Muscle of arm (tissue), 12 donors: ENCODE data around the gene CAAP1. TPM values are rescaled to one million over a fixed set of nuclear protein-coding genes. Genes with fewer than 3 reads are reported as not detected.
"Not testable (repeated sequence)": the region's sequence is repeated elsewhere in the genome, so short reads cannot be mapped to it uniquely, and the experiment has no call there.

Source experiments
- DNase-seq: peaks from one replicate; pipeline ENCODE4 v3.0.0-alpha.2; 2013
- polyA plus RNA-seq, 12 donors: library from polyadenylated mRNA; unstranded; fragments of 120-200 nt; gene quantifications; one replicate each; pipeline ENCODE4 v1.2.1, GENCODE V29; 2013; ENCODE audit not compliant: insufficient read length in 12 of 12

The CAAP1 gene
- polyA plus RNA-seq, 12 donors: 15.6 to 29.5 (median 19.7) TPM; not detected in 1

DNA sequence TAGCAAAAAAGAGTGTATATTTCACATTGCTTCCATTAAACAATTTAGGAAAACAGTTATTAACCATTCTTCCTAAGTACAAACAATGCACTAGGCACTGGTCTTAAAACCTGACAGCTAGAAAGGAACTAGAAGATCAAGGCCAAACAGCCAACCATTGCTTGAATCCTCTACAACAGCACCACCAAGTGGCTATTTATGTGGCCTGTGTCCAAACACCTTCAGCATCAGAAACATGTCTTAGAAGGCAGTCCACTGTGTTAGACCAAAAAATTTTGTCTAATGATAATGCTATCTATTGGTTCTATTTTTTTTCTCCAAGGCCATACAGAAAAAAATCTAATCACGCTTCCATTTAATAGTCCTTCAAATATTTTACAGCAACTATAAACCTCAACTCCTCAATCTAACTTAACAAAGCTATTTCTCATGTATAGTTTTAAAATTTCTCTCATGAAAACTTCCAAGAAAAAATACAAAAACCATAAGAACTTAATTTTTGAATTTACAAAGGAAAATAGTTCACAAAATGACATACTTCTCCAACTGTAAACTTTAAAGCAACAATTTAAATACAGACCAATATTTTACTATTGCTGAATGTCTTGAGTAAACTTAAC, 36.1 kb downstream of the CAAP1 start:
- peak; percentile 2 for DNase-seq

DNA sequence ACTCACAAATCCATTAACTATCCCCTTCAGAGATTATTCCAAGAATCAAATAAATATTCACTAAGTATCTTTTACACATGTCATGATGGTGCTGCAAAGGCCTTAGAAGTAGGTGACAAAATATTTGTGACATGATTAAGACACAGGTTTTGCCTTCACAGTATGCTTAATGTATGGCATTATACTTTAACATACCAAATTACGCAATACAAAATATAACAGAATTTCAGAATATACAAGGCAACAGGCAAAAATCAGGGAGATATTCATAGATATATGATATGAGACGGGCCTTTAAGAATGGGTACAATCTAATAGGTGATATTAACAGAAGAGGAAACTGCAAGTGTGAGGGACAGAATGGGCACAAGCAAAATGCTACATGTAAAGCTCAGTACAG, 41.6 kb downstream of the CAAP1 start:
- DNase-seq: no peak

DNA sequence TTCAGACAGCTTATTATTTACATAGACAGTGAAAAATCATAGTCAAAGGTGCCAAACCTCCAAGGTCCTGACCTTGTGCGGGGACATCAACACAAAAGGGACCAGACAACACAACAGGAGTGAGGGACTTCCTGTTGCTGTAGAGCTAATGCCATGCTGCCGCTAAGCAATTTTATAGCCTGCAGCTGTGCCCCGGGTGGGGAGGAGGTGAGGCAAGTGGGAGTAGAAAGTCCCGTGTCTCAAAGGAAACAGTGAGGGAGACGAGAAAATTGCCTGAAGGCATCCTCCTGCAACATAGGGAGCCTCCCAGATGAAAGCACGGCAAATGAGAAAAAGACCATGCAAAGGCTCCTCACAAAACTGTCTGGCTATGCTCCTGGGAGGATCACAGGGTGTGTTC, 58.8 kb downstream of the CAAP1 start:
- DNase-seq: no peak

DNA sequence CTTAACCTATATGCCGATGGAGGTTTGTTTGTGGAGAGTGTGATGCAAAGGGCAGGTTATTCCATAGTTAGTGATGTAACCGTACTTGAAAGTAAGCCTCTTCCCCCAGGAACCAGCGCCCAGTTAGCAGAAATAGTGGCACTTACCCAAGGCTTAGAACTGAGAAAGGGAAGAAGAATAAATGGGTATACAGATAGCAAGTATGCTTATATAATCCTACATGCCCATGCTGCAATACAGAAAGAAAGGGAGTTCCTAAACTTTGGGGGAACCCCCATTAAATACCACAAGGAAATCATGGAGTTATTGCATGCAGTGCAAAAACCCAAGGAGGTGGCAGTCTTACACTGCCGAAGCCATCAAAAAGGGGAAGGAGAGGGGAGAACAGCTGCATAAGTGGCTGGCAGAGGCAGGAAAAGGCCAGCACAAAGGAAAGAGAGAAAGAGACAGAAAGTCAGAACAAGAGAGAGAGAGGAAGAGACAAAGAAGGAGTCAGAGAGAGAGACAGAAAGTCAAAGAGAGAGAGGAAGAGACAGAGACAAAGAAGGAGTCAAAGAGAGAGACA, 64.1 kb downstream of the CAAP1 start:
- not testable (repeated sequence) for DNase-seq

DNA sequence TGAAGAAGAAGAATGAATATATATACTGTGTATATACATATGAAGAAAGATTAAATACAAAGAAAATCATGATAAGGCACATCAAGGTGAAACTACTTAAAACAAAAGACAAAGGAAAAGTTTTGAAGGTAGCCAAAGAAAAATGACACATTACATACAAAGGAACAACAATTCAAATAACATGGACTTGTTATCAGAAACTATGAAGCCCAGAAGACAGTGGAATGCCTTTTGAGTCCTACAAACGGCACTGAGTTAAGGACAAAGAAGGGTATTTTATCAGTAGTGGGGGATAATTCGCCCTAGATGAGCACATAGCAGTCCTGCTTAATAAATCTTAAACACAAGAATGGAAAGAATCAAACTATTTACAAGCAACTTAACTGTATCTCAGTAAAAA, 77.8 kb downstream of the CAAP1 start:
- DNase-seq: no peak

DNA sequence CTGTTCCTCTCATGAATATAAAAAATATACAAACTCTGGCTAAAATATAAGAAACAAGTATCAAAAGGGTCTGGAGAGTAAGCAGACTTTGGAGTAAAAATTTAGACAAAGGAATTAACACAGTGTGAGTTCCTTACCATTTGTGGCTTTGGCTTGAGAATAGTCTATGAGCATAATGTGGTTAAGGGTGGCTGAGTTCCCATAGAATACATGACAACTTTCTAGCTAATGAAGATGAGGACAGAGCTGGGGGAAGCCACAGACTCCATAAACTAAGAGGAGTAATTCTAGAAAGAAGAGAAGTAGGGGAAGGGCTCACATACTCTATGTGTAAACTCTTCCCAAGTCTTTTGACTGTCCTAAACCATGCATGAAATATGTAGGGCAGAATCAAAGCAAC, 79.4 kb downstream of the CAAP1 start:
- DNase-seq: no peak

DNA sequence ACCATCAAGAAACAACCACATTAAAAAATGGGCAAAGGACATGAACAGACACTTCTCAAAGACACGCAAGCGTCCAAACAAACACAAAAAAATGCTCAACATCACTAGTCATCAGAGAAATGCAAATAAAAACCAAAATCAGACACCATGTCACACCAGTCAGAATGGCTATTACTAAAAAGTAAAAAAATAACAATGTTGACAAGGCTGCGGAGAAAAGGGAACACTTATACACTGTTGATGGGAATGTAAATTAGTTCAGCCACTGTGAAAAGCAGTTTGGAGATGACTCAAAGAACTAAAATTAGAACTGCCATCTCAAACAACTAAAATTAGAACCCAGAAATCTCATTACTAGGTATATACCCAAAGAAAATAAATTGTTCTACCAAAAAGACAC, 80.4 kb downstream of the CAAP1 start:
- no peak for DNase-seq

DNA sequence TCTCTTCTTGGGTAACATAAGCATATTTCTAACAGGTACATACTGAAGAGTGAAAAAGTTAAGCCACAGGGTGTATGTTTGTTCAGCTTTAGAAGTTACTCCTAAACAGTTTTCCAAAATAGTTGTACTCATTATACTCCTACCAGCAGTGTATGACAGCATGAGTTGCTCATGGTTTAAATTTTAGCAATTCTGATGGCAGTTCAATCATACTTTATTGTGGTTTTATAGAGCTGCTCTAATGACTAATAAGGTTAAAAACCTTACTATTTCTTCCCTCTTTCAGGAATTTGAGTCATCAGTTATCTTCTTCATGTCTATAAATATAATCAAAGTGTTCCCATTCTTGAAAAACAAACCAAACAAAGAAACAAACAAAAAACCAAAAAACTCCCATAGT, 81.5 kb downstream of the CAAP1 start:
- no peak for DNase-seq

DNA sequence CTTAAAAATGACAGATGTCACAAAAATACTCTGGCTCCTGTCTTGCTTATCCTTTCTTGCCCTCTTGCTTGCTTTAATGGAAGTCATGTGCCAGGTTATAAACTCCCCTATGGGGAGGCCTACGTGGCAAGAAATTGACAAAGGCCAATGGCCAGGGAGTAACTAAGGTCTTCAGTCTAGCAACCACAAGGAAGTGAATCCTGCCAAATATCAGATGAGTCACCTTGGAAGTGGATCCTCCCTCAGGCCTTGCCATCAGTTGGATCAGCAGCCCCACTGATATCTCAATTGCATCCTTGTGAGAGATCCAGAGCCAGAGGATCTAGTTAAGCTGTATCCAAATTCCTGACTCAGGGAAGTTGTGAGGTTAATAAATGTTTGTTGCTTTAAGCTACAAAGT, 82.8 kb downstream of the CAAP1 start:
- no peak for DNase-seq

DNA sequence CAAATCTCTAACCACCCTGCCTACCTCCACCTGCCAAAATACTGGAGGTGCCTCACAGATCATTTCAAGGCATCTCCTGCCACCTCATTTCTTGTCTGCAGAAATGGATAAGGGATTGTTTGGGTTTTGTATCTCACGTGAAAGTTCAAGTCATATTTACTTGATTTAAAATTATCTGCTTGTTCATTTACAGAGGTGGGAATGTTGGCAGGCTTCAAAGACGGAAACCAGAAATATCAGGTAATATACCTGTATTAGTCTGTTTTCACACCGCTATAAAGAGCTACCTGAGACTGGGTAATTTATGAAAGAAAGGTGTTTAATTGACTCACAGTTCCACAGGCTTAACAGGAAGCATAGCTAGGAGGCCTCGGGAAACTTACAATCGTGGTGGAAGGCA, 85.4 kb downstream of the CAAP1 start:
- no peak for DNase-seq

DNA sequence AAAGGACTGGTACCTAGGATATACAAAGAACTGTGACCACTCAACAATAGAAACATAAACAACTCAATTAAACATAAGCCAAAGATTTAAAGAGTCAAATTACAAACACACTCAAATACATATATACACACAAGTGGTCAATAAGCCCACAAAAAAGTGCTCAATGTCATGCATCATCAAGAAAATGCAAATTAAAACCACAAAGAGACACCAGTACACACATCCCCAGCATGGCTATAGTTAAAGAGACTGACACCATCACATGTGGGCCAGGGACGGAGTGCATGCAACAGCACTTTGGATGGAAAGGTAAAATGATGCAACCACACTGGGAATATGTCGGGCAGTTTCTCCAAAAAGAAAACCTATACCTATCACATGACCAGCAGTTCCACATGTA, 89.7 kb downstream of the CAAP1 start:
- DNase-seq: no peak

DNA sequence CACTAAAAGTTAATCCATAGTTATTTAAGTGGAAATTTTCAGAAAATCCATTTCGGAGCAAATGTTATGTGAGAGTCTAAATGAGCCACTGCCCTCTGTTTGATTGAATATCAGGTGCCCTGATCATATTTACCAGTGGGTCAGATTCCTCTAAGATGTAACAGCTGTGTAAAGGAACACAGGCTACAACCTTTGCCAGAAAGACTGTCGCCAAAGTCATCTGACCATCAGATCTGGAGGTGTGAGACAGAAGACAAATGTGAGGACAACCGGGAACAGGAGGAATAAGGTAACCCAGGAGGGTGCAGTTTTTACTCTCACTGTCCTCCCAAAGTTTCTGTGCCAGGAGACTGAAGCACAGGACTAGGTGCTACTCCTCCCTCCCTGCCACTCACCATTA, 90.8 kb downstream of the CAAP1 start:
- DNase-seq: no peak

DNA sequence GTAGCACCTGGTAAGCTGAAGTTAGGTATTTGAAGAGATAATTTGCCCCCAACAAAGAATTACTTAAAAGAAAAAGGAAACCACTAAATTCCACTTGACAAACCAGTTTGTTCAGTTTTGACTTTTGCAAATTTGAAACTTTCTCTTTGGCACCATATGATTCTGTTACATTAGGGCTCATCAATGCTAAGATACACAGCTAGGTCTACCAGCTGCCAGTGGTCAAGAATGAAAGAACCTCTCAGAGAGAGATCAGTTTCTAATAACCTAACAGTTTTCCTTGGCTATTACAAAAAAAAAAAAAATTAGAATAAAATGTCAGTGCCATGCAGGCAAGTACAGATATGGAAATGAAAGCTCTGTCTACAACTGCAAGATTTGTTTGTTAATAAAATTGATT, 92.3 kb downstream of the CAAP1 start:
- DNase-seq: no peak

DNA sequence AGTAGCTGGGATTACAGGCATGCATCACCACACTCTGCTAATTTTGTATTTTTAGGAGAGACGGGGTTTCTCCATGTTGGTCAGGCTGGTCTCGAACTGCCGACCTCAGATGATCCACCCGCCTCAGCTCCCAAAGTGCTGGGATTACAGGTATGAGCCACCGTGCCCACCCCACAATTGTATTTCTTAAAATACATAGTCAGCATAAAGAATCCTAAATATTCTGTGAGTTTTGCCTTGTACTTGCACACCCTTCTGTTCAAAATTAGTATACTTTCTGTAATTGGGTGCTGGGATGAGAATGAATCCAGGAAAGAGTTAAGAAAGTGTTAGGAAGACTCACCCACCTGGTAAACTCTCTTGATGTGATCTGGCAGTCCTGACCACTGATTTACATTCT, 101.3 kb downstream of the CAAP1 start:
- no peak for DNase-seq

Other genes with a start within 250 kb of the CAAP1 start
- gene PLAA, start 54.4 kb upstream of the CAAP1 start, polyA plus RNA-seq: 10 to 100 TPM in 11 of 12 donors, not detected in 1; 29.8 to 42.8 (median 38.3) TPM
- 10 to 100 TPM in 11 of 12 donors, not detected in 1; 10.8 to 28.6 (median 15.8) TPM for gene IFT74, start 63.6 kb upstream of the CAAP1 start, polyA plus RNA-seq
- 10 to 100 TPM in 1 of 12 donors, under 1 TPM in 9, not detected in 2; 0.04 to 10.4 (median 0.13) TPM for gene LRRC19, start 112.9 kb upstream of the CAAP1 start, polyA plus RNA-seq
- gene TEK, start 216.4 kb upstream of the CAAP1 start, polyA plus RNA-seq: 10 to 100 TPM in 11 of 12 donors, not detected in 1; 14.2 to 20.3 (median 17.8) TPM